ENCODE results near the gene SUMF1. TPM values are rescaled to one million over a fixed set of nuclear protein-coding genes. Genes with fewer than 3 reads are reported as not detected.

Gene SUMF1
- total RNA-seq, 1 experiment from 2014 or later, result 79.1 TPM

DNA sequence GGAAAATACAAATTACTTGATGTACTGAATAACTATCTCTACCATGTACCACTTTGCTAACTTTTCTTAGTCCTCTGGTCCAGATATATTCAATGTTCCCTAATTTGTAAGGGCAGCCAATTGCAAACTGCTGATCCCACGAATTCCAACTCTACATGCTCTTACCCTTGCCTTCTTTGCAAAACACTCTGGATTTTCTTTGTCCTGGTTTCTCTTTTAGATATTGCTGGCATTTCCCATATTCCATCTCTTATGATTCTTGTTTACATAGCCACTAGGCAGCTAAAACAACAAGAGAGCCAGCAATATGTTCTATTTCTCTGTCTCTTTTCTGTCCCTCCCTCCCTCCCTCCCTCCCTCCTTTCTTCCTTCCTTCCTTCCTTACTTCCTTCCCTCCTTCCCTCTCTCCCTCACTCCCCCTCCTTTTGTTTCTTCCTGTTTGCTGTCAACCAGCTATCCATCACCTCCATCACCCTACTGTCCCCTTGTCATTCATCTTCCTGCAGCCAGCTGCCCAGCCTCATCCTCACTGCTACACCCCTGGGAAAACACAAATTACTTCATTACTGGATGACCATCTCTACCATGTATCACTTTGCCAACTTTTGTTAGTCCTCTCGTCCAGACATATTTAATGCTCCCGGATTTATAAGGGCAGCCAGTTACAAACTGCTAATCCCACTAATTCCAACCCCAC lies 130.1 kb downstream of the SUMF1 start:
- ATAC-seq (no peak), DNase-seq (no peak)
- Histone ChIP-seq H3K4me3 (ENCODE audit: low read length) (no peak overlapping the region), H3K36me3 (ENCODE audit: low read depth, low read length) (no peaks in the 10 kb centered on the region), H3K9ac (ENCODE audit: low read length) (no peak overlapping the region), H4K20me1 (ENCODE audit: low read length) (no peaks in the 10 kb centered on the region), H3K4me1 (ENCODE audit: insufficient read depth, low read length) (no peaks in the 10 kb centered on the region), H3K27ac (ENCODE audit: low read length) (no peak overlapping the region), H3K27me3 (ENCODE audit: low read length) (no peaks in the 10 kb centered on the region), H3K9me3 (ENCODE audit: low read length) (no peaks in the 10 kb centered on the region), H2AFZ (ENCODE audit: low read length) (no peak overlapping the region), H3K4me2 (ENCODE audit: low read length) (no peak overlapping the region), H3K79me2 (ENCODE audit: low read length) (no peaks in the 10 kb centered on the region), H3K9me2 (replicated peaks; ENCODE audit: low read length) (no peaks in the 10 kb centered on the region), H3F3A (ENCODE audit: low read length, unreplicated experiment) (no peaks in the 10 kb centered on the region)
- intact Hi-C loops (cut with micrococcal nuclease), result loop anchor here (5.0 kb wide), 1 partner anchor 230 kb away; no protein-coding TSS in a partner anchor
- TF ChIP-seq EZH2phosphoT487 (IDR thresholded peaks at IDR 0.05; ENCODE audit: borderline replicate concordance, low read length) (no peak), EZH2 (IDR thresholded peaks at IDR 0.05; ENCODE audit: low read length, unreplicated experiment) (no peak)
- TF ChIP-seq, protein P1, sequence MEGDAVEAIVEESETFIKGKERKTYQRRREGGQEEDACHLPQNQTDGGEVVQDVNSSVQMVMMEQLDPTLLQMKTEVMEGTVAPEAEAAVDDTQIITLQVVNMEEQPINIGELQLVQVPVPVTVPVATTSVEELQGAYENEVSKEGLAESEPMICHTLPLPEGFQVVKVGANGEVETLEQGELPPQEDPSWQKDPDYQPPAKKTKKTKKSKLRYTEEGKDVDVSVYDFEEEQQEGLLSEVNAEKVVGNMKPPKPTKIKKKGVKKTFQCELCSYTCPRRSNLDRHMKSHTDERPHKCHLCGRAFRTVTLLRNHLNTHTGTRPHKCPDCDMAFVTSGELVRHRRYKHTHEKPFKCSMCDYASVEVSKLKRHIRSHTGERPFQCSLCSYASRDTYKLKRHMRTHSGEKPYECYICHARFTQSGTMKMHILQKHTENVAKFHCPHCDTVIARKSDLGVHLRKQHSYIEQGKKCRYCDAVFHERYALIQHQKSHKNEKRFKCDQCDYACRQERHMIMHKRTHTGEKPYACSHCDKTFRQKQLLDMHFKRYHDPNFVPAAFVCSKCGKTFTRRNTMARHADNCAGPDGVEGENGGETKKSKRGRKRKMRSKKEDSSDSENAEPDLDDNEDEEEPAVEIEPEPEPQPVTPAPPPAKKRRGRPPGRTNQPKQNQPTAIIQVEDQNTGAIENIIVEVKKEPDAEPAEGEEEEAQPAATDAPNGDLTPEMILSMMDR (conservative IDR thresholded peaks at IDR 0.05; ENCODE audit: low read depth, low read length), result no peak
- ChIA-PET CTCF (no interaction called here), POLR2A (ENCODE audit: unreplicated experiment) (no interaction called here)
- no TSS peak for BruUV-seq (replicated peaks)

DNA sequence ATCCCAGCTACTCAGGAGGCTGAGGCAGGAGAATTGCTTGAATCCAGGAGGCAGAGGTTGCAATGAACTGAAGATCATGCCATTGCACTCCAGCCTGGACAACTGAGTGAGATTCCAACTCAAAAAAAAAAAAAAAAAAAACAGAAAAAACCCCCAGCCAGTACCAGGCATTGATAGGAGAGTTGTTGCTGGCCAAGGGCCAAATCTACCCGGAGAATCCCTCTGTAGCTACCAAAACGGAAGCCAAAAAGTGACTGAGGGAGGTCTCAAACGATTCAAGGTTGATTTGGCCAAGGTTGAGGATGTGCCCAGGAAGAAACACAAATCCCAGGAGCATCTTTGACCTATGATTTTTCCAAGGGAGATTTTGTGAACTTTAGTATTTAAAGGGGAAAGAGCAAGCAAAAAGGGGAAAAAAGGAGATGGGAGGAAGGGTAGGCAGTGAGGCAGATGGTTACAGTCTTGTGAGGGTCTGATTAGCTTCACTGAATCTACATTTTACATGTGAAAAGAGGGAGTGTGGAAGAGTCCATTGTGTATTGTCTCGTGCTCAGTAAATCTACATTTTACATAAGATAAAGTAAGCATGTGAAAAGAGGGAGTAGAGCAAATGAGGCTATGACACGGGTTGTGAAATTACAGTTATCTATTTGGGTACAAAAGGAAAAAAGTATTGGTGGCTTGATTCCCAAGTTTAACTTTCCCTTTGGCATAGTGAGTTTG lies 131.1 kb downstream of the SUMF1 start:
- Histone ChIP-seq H3K4me1 (ENCODE audit: insufficient read depth, low read length) (no peaks in the 10 kb centered on the region), H2AFZ (ENCODE audit: low read length) (no peak overlapping the region), H3K4me2 (ENCODE audit: low read length) (no peak overlapping the region), H3K9me2 (replicated peaks; ENCODE audit: low read length) (no peaks in the 10 kb centered on the region), H3K27ac (ENCODE audit: low read length) (no peak overlapping the region), H4K20me1 (ENCODE audit: low read length) (no peaks in the 10 kb centered on the region), H3K36me3 (ENCODE audit: low read depth, low read length) (no peaks in the 10 kb centered on the region), H3F3A (ENCODE audit: low read length, unreplicated experiment) (no peaks in the 10 kb centered on the region), H3K79me2 (ENCODE audit: low read length) (no peaks in the 10 kb centered on the region), H3K27me3 (ENCODE audit: low read length) (no peaks in the 10 kb centered on the region), H3K9me3 (ENCODE audit: low read length) (no peaks in the 10 kb centered on the region), H3K9ac (ENCODE audit: low read length) (no peak overlapping the region), H3K4me3 (ENCODE audit: low read length) (no peak overlapping the region)
- ChIA-PET CTCF (no interaction called here), POLR2A (ENCODE audit: unreplicated experiment) (no interaction called here)
- ATAC-seq, result no peak
- TF ChIP-seq EZH2phosphoT487 (IDR thresholded peaks at IDR 0.05; ENCODE audit: borderline replicate concordance, low read length) (no peak), EZH2 (IDR thresholded peaks at IDR 0.05; ENCODE audit: low read length, unreplicated experiment) (no peak)
- TF ChIP-seq, protein P1 (conservative IDR thresholded peaks at IDR 0.05; ENCODE audit: low read depth, low read length), result no peak
- DNase-seq, result no peak
- intact Hi-C loops (cut with micrococcal nuclease), result loop anchor here (5.0 kb wide), 1 partner anchor 231 kb away; no protein-coding TSS in a partner anchor
- no TSS peak for BruUV-seq (replicated peaks)

DNA sequence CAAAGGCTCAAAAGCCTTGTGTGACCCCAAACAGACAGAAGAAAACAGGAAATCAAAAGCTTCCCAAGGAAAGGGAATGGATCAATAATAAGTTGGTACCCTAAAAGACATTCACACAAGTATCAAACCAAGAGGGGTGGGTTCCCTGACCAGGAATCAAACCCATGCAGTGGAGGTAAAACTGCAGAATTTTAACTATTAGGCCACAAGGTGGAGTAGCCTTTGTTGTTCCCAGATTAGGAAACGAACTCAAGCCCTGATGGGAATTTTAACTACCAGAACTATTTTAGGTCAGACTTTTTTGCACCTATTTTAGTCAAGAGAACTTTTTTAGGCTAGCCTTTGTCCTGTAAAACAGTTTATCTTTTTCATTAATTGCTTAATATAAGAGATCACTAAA lies 132.5 kb downstream of the SUMF1 start:
- H3K79me2 ChIP-seq (ENCODE audit: low read length), result no peaks in the 10 kb centered on the region
- CTCF ChIA-PET, result interaction anchor here (0.7 kb wide), 1 partner anchor 299 kb away, joined by 6 read pairs; no protein-coding TSS in a partner anchor
- H3K9me3 ChIP-seq (ENCODE audit: low read length), result no peaks in the 10 kb centered on the region
- H3K36me3 ChIP-seq (ENCODE audit: low read depth, low read length), result no peaks in the 10 kb centered on the region
- H3K4me2 ChIP-seq (ENCODE audit: low read length), result no peak overlapping the region
- H3K27me3 ChIP-seq (ENCODE audit: low read length), result no peaks in the 10 kb centered on the region
- H3K4me3 ChIP-seq (ENCODE audit: low read length), result no peak overlapping the region
- H3F3A ChIP-seq (ENCODE audit: low read length, unreplicated experiment), result no peaks in the 10 kb centered on the region
- H2AFZ ChIP-seq (ENCODE audit: low read length), result no peak overlapping the region
- intact Hi-C loops (cut with micrococcal nuclease), result loop anchor here (1.0 kb wide), 1 partner anchor 299 kb away; no protein-coding TSS in a partner anchor
- no peak for TF ChIP-seq EZH2phosphoT487 (IDR thresholded peaks at IDR 0.05; ENCODE audit: borderline replicate concordance, low read length)
- TF ChIP-seq, protein P1 (conservative IDR thresholded peaks at IDR 0.05; ENCODE audit: low read depth, low read length), result peak; percentile 64
- H3K27ac ChIP-seq (ENCODE audit: low read length), result no peak overlapping the region
- ATAC-seq, result no peak; the same call in 1 of the 2 replicates
- no peaks in the 10 kb centered on the region for H4K20me1 ChIP-seq (ENCODE audit: low read length)
- H3K9ac ChIP-seq (ENCODE audit: low read length), result no peak overlapping the region
- peak; percentile 42 for DNase-seq
- BruUV-seq (replicated peaks), result no TSS peak
- H3K9me2 ChIP-seq (replicated peaks; ENCODE audit: low read length), result no peaks in the 10 kb centered on the region
- no peaks in the 10 kb centered on the region for H3K4me1 ChIP-seq (ENCODE audit: insufficient read depth, low read length)
- POLR2A ChIA-PET (ENCODE audit: unreplicated experiment), result no interaction called here

All from PC-3 (cell line).